NCI-H2107 treated with DMSO at 0.1 percent for 48 hours (cell line): ENCODE data around the gene ETV6.

ENCODE experiments used
- DNase-seq: peaks from one replicate; lab custom pipeline; 2025; ENCODE audit not compliant: unreplicated experiment; lab: John Stamatoyannopoulos, UW

ETV6 gene

DNA sequence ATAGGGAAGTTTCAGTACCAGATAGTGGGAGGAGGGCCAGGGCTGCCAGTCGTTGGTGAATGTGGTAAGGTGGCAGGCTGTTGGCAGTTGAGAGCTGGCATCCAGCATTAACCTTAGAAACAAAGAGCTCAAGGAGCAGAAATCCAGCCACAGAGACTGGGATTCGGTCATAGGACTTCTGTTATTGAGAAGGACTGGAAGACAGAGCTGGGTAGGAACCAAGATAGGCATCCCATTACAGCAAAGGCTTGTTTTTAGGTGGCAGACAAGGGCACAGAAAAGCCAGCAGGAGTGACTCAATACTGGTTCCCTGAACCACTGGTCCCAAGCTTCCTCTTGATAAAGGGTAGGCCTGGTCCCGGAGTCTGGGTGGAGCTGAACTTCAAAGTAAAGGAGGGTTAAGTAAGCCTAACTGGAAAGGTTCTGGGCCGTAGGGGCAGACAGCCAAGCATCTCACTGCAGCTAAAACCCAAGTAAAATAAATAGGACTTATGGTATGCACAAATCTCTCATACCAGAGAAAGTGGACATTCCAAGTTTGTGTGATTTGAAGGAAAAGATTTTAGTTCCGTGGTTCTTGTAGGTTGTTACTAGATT is 147.9 kb downstream of the ETV6 start:
- DNase-seq, result no peak

DNA sequence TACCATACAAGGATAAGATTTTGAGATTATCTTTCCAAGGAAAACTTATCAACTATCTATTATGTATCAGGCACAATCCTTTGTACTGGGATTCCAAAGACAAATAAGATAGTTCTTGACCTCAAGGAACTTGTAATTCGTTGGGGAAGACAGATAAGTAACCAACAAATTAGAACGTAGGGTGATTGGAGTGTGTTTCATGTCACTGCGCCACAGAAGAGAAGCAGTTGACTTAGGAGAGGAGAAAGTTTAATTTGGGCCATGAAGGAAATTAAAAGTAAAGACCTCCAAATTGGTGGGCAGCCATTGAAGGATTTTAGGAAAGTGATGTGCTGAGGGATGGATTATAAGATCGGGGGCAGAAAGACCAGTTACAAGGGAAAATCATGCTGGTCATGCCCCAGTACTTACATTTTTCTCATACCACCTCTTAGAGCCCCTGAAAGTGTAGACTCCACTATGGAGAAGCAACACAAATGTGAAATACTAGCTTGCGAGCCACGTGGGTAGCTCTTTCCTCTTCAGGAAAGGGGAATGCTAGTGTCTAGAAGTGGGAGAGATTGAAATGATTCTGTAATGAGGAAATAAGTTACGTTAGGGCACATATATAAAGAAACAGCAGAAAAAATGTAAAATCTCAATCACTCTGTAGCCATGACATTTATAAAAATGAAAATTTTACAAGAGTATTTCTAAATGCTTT is 148.7 kb downstream of the ETV6 start:
- DNase-seq, result no peak

DNA sequence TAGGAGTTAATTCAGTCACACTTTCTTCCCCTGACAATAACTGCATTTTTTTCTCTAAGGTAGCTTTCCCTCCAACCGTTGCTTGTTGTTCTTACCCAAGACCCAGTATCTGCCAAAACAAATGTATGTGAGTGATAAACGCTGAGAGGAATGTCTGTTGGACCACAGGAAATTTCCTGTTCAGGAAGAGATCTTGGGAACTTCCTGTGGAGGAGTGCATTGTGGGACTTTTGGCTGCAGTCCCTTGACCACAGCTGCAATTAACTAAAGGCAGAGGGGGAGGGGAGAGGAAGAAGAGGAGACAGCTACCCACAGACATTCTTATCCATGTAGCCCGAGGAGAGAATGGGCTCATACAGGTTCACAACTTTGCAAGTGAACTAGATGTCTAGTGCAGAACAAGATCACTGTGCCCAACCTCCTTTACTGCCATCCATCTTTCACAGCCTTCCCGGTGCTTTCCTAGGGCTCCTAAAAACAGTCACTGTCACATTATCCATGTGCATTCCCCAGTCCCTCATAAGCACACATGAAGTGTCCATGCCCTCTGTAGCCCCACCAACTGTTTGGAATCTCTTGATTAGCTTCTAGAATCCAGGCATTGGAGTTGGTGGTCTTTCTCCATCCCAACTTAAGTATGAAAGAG is 149.5 kb downstream of the ETV6 start:
- no peak for DNase-seq

- no peak for DNase-seq
Measured at GRCh38 chr12:11799502-11799873, 150.0 kb downstream of the ETV6 start.

- no peak for DNase-seq
Measured at GRCh38 chr12:11801643-11802042, 152.2 kb downstream of the ETV6 start.

DNA sequence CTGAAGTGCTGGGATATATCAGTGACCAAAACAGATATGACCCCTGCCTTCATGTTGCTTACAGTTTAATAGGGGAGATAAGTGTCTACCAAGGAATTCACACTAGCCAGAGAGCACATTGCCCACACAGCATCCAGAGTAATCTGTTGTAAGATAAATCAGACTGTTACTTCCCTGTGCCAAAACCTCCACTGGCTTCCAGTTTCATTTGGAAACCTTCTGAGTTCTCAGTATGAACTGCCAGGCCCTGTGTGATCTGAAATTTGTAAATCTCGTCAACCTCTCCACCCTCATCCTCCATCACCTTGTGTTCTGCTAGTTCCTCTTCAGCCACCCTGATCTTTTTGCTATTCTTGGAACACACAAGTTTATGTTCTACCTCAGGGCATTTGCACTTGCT is 154.7 kb downstream of the ETV6 start:
- no peak for DNase-seq

DNA sequence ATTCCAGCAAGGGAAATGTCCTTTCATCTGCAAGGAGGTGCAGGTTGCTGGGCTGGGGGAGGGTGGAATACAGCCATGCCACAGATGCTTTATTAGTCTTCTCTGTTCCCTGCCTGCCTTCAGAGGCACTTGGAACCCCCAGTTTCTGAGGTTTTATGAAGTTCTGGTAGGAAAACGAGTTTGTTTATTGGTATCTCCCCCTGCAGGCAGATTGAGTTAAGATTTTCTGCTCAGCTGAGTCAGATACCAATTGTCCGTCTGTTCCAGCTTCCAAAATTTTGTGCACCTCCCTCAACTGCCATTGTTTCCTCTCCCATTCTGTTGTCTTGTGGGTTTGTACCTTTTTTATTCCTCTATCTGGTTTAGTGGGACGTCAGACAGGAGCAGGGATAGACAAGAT is 155.6 kb downstream of the ETV6 start:
- no peak for DNase-seq

GRCh38 chr12:11805680-11806079 is 156.2 kb downstream of the ETV6 start:
- no peak for DNase-seq

DNA sequence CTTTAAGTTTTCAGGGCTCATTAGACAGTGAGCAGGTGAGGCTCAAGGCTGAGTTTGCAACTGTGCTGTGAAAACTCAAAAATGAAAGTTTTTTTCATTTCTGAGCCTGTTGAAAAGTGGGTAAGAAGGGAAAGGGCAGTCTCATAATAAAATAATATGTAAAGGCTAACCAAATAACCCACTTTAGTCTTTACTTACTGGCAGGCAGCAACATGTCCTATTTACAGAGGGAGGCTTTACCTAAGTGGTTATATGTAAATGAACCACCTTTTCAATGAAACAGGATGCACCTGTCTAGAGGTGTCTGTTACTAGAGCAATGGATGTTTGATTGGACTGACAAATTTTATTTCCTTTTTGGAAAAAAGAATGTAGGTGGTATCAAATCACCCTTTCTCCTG is 158.0 kb downstream of the ETV6 start:
- peak; percentile 98 for DNase-seq

DNA sequence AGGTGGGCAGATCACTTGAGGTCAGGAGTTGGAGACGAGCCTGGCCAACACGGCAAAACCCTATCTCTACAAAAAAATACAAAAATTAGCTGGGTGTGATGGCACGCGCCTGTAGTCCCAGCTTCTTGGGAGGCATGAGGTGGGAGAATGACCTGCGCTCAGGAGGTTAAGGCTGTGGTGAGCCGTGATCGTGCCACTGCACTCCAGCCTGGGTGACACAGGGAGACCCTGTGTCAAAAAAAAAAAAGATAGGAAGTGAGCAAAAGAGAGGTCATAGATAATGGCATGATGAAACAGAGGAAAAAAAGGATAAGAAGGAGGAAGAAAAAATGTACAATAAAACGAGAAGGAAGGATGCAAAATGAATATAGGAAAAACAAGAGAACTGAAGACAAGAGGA is 159.5 kb downstream of the ETV6 start:
- DNase-seq, result no peak

GRCh38 chr12:11810206-11810545 is 160.7 kb downstream of the ETV6 start:
- DNase-seq, result no peak

GRCh38 chr12:11811008-11811407 is 161.5 kb downstream of the ETV6 start:
- no peak for DNase-seq

GRCh38 chr12:11812241-11812585 is 162.7 kb downstream of the ETV6 start:
- DNase-seq, result no peak

GRCh38 chr12:11812586-11813437 is 163.3 kb downstream of the ETV6 start:
- peak; percentile 88 for DNase-seq

- DNase-seq, result no peak
Measured at GRCh38 chr12:11813438-11813813, 164.0 kb downstream of the ETV6 start.

- peak; percentile 50 for DNase-seq
Measured at GRCh38 chr12:11814374-11814773, 164.9 kb downstream of the ETV6 start.

- no peak for DNase-seq
Measured at GRCh38 chr12:11815397-11815796, 165.9 kb downstream of the ETV6 start.

GRCh38 chr12:11819643-11820042 is 170.2 kb downstream of the ETV6 start:
- no peak for DNase-seq

- DNase-seq, result no peak
Measured at GRCh38 chr12:11820476-11820875, 171.0 kb downstream of the ETV6 start.

GRCh38 chr12:11821386-11822080 is 172.1 kb downstream of the ETV6 start:
- no peak for DNase-seq

DNA sequence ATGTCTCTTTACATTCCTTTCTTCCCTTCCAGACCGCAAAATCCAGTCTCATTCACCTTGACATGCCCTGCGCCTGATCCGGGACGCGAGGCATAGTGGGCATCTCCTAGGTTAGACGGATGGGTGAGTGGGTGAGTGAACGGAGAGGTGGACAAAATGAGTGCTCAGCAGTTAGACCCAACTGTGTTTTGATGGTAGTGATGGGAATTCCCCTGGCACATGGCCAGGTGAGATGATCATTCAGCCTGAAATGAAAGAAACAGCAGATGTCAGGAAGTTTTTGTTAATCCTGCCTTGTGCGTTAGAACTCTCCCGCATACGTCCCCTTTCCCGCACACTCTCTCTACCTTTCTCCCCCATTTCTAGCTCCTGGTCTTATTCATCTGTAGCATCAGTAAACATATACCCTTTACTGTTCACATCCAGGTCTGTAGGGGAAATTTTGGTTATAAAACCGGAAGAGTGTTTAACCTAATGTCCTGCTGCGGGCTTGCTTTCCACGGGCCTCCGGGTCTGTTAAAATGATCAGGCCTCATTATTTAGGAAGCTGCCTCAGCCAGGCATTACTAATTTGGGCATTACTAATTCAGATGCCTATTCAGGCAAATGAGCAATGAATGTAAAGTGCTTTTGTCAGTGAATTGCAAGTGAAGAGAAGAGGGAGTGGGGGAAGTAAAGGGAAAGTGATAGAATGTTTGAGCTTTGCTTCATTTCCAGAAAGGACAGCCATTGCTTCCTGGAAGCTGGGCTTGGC is 172.8 kb downstream of the ETV6 start:
- DNase-seq, result peak; percentile 31
